GM18867 (cell line): ENCODE measurements around the gene ADPRM.

Experiments used
- ATAC-seq: cut with Tn5 transposase; IDR thresholded peaks from one replicate; pipeline ENCODE4 v1.9.1; 2021; ENCODE audit warnings: mild to moderate bottlenecking, moderate library complexity; ENCODE audit not compliant: unreplicated experiment

ADPRM gene

GRCh38 chr17:10738521-10739258, 41.3 kb downstream of the ADPRM start:
- no peak for ATAC-seq

- ATAC-seq, result no peak
These were observed 42.0 kb downstream of the ADPRM start for GRCh38 chr17:10739386-10739785.

- ATAC-seq, result no peak
These were observed 44.2 kb downstream of the ADPRM start for GRCh38 chr17:10741416-10742135.

GRCh38 chr17:10742431-10742830, 45.0 kb downstream of the ADPRM start:
- no peak for ATAC-seq

GRCh38 chr17:10743316-10744009, 46.1 kb downstream of the ADPRM start:
- no peak for ATAC-seq

- no peak for ATAC-seq
These were observed 47.2 kb downstream of the ADPRM start for GRCh38 chr17:10744501-10745000.

GRCh38 chr17:10745231-10745630, 47.8 kb downstream of the ADPRM start:
- ATAC-seq, result no peak

- ATAC-seq, result no peak
These were observed 51.3 kb downstream of the ADPRM start for GRCh38 chr17:10748531-10749181.

- no peak for ATAC-seq
These were observed 52.8 kb downstream of the ADPRM start for GRCh38 chr17:10750210-10750609.

GRCh38 chr17:10751563-10751962, 54.2 kb downstream of the ADPRM start:
- ATAC-seq, result no peak

GRCh38 chr17:10752696-10753095, 55.3 kb downstream of the ADPRM start:
- no peak for ATAC-seq

- ATAC-seq, result no peak
These were observed 56.7 kb downstream of the ADPRM start for GRCh38 chr17:10754109-10754508.

- no peak for ATAC-seq
These were observed 57.6 kb downstream of the ADPRM start for GRCh38 chr17:10754861-10755591.

- no peak for ATAC-seq
These were observed 58.3 kb downstream of the ADPRM start for GRCh38 chr17:10755592-10756127.

GRCh38 chr17:10756185-10756584, 58.8 kb downstream of the ADPRM start:
- no peak for ATAC-seq

GRCh38 chr17:10756619-10757018, 59.2 kb downstream of the ADPRM start:
- ATAC-seq, result no peak

GRCh38 chr17:10757067-10757466, 59.7 kb downstream of the ADPRM start:
- no peak for ATAC-seq

GRCh38 chr17:10757647-10758046, 60.3 kb downstream of the ADPRM start:
- no peak for ATAC-seq

- ATAC-seq, result no peak
These were observed 60.7 kb downstream of the ADPRM start for GRCh38 chr17:10758062-10758461.
